T-helper 1 cell (primary cell): ENCODE data around the gene SLC12A3.
A peak's percentile ranks its signal among the peaks of the same experiment; 100 is the strongest.

Source experiments
- DNase-seq, 5 donors: peaks; one replicate each; pipeline ENCODE4 v3.0.0-alpha.2; 2012 to 2020
- total RNA-seq, 4 donors: gene quantifications; one replicate each; lab custom pipeline; 2026; lab: John Stamatoyannopoulos, UW

Gene SLC12A3
- total RNA-seq: 0 to 0.08 (median 0) reads per million in 4 donors

- no peak for DNase-seq
These were observed at the start of gene SLC12A3 for GRCh38 chr16:56864960-56865359. TSS of gene SLC12A3 (plus strand) at chr16:56865207. CDS start at chr16:56865236, 29 bp downstream.

- DNase-seq: no peak
These were observed 49.3 kb upstream of the SLC12A3 start for GRCh38 chr16:56815721-56816120.

DNA sequence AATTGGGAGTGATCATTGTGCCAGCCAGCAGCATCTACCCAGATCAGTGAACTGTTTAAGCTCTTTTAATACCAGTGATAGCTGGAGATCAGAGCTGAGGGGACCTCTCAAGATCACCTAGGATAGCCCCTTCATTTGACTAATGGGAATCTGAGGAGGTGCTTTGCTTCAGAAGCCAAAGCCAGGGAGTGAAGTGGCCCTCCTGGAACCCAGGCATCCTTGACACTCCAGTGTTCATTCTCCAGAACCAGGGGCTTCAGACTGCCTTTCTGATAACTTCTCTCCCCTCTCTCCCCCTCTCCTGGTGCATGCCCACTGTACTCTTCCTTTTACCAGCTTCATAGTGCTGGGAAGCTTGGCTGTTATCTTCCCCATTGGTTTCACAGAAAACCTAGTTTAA, 48.0 kb upstream of the SLC12A3 start:
- no peak for DNase-seq

DNA sequence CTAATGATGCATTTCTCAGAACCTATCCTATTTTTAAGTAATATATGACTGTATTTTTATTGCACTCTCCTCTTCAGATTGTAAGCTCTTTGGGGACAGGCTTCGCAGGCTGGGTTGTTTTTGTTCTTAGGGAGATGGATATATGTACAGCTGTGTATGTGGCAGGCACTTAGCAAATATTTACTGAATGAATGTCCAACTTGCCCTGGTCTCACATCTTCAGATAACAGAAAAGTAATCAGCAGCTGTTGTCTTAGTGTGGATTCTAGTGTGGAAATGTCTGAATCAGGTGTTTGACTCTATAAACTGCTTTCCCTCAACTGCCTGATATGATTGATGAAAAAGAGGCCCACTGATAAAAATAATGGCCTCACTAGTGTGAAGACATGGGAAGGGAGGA, 47.1 kb upstream of the SLC12A3 start:
- no peak for DNase-seq

DNA sequence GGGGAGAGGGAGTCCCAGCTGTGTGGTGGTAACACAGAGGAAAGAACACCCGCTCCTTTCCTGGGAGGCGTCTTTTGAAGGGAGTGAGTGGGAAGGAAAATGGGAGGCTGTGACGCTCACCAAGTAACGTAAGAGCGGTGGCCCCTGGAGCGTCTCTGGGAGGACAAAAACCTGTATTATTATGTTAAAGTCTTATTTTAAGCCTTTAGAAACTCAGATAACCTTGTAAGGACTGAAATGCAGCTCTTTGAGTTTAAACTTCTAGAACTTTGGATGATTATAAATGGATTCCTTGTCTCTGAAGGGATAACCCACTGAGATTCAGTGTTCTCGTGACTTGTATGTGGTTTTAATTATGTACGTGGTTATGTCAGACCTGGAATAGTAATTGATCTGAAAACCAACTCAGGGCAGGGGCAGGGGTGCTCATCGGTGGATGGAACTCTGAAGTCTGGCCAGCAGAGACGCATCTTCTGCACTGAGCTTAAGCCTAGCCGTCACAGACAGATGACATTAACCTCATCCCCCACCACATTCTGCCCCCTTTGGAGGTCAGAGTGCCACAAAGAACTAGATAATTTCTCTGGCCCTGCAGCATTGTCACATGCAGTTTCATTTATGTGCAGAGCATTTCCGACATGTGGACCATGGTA, 41.8 kb upstream of the SLC12A3 start:
- DNase-seq: no peak

DNA sequence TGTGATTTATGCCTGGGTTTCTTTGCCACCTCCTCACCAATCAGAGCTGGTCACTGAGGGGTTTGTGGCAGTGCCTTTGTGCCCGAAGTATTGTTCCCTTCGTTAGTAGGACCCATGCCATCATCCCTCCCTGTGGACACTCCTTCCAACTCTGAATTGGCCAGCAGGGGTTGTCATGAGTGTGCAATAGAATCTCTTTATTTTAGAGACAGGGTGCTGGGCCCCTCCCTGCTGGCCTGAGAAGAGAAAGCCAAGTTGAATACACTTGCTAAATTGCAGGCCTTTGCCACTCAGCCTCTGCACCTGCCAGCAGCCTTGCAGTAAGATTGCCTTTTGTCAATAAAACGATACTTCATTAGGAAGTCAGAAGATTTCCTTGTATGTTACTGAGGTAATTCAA, 40.7 kb upstream of the SLC12A3 start:
- no peak for DNase-seq

DNA sequence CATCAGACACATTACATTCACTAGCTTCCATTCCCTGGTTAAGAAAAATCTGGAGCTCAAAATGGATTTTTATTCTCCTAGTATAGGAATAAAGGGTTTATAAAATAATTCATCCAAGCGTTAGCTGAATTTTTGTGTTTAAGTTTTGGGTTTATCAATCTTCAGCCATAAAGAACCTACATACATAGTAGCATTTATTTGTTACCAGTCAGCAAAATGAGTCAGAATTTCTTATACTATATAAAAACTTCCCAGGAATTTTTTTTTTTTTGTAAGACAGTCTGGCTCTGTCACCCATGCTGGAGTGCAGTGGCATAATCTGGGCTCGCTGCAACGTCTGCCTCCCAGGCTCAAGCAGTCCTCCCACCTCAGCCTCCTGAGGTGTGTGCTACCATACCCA, 40.2 kb upstream of the SLC12A3 start:
- no peak for DNase-seq

DNA sequence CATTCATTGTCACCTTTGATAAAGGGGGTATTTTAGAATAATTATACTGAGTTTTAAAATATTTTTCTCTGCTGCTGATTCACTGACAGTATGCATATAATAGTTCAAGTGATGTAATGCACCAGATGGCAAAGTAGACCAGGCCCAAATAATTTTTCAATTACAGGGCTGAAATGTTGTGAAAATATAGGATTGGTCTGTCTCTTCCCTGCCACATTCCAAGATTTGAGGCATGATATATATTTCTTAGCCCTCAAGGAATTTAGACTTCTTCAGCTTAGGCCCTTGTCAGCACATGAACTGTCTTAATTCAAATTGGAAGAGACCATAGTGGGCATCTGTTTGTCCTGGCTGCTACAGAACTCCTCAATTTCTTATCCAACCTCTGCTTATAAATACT, 39.2 kb upstream of the SLC12A3 start:
- DNase-seq: no peak

DNA sequence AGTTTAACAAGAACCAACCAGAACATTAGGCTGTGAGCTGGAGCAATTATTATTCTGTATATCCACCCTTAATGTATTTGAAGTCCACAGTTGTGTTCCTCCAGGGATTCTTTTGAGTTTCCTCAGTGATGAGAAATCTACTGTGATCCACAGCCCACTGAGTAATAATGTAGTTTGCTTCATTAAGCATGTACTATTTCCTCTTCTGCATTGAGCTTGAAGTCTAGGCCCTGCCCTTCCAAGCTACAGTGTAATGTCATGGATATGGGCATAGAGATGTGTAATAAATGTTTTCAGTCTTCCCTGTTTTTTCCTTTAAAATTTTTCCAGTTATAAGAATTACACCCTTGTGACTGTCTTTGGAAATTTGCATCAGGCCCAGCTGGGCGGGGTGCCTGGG, 36.4 kb upstream of the SLC12A3 start:
- no peak for DNase-seq

- DNase-seq: no peak
These were observed 34.3 kb upstream of the SLC12A3 start for GRCh38 chr16:56830669-56831068.

GRCh38 chr16:56832768-56833167, 32.2 kb upstream of the SLC12A3 start:
- DNase-seq: no peak

DNA sequence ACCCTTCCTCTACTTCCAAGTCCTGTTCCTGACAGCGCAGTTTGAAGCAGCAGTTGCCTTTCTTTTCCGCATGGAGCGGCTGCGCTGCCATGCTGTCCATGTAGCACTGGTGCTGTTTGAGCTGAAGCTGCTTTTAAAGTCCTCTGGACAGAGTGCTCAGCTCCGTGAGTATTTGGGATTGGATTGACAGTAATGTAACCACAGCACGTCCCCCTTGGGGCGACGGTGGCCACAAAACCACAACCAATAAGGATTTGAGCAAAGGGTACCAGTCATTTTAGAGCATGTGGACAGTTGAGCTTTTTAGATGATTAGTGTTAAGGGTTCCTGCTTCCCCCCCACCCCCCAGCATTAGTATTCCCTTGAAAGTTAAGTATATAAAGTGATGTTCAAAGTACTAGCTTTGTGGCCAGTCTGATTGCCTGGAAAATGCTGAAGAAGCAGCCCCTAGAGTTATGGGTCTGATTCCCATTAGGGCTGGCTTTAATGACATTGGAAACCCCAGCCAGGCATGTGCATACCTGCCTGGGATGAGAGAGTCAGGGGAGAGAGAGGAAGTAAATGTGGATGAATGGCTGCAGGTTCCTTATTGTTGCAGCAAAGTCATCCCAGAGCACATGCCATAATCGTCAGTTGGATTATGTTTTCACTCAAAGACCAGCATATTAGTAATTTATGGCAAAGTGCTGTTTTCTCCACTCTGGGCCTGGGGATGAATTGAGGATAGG, 31.6 kb upstream of the SLC12A3 start:
- no peak for DNase-seq

- DNase-seq: no peak
These were observed 29.7 kb upstream of the SLC12A3 start for GRCh38 chr16:56835320-56835719.

GRCh38 chr16:56836410-56837230, 28.4 kb upstream of the SLC12A3 start:
- DNase-seq: no peak

- DNase-seq: no peak
These were observed 26.2 kb upstream of the SLC12A3 start for GRCh38 chr16:56838622-56839337.

DNA sequence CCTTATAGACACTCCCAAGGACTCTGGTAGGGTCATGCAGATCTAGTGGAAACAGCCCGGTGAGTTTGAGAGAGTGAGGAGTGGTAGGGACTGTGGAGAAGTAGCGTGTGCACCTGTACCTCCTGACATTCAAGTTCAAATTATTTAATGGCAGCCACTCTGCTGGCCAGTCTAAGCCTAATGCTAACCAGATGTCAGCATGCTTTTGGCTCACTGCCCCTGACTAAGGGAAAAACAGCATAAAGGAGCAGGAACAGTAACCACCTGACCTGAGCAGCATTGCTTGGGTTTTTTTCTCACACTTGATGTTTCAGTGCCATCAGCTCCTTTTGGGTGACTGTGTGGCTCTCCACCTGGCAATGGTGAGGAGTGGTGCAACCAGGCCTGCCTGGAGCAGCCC, 23.8 kb upstream of the SLC12A3 start:
- no peak for DNase-seq

GRCh38 chr16:56841659-56842058, 23.3 kb upstream of the SLC12A3 start:
- no peak for DNase-seq

GRCh38 chr16:56842133-56842532, 22.9 kb upstream of the SLC12A3 start:
- no peak for DNase-seq

DNA sequence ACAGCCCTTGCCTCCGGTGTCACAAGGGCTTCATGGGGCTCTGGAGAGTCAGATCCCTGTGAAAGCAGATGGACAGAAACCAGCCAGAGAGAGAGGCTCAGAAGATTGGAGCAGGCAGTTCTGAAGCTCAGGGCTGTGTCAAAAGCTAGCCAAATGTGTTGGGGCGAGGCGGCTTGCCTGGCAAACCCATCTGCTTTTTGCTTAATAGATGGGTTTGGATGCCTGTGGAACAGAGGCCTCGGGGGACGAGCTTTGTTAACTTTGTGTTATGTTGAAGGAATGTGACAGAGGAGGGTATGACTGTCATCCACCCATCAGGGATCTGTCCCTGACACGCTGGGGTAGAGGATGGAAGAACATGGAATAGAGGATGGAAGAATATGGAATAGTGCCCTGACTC, 21.0 kb upstream of the SLC12A3 start:
- no peak for DNase-seq

DNA sequence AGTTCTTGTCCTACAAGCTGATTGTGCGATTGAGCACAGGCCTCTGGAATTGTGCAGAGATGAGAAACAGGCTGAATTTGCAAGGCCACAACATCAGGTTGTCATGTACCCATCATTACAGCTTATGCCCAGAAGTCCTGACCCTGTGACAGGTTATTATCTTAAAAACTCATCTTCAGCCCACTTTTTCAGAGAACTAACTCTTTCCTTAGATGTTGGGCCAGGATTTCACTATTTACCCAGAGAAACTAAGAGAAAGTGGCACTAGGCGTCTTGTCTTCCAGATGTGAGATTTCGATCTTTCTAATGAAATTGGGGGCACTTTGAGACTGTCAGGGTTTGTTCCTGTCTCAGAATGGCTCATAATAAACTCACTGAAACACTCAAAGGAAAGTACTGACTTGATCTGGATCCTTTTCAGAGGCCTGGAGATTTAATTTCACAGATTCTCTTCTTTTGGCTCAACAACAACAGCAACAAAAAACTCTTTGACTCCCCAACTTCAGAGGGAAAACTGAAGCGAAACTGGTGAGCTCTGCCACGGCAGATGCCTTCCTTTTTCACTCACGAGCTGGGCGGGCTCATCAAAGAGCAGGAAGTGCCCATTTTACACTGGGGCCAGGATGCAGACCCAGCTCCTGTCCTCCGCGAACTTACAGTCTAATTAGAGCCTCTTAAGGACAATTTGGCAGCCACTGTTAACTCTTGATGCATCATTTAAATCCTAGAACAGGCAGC, 17.7 kb upstream of the SLC12A3 start:
- DNase-seq: peak in 1 of 5 donors; percentile 44

GRCh38 chr16:56848029-56848936, 16.7 kb upstream of the SLC12A3 start:
- DNase-seq: no peak
